ENCODE measurements around the gene MOAP1. TPM values are rescaled to one million over a fixed set of nuclear protein-coding genes. Genes with fewer than 3 reads are reported as not detected.

Gene MOAP1
- polyA plus RNA-seq, 1 of the 3 experiments (the other 2 are of a cell fraction), result 25.0 TPM

DNA sequence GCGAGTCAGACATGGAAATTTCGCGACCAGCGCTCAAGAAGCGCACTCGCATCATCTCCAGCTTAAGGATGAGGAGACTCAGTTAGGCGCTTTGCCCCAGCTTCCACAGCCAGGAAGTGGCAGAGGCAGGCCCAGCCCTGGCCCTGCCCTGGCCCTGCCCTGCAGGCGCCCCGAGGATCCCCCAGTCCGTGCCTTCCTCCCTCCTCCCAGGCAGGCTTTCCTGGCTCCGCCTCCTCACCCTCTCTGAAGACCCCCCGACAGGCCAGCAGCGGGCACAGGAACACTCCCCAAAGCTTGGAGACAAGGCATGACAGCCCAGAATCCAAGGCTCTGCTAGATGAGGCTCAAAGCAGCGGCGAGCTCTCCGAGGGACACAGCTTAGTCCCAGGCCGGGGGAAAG, 47.5 kb upstream of the MOAP1 start:
- Histone ChIP-seq H3K79me2 (ENCODE audit: insufficient read depth) (no peaks in the 10 kb centered on the region), H3K9ac (no peak overlapping the region), H3K4me1 (ENCODE audit: control insufficient read depth in 1 of 2, insufficient read depth in 2 of 2, low read depth in 1 of 2, low read length in 1 of 2) (peaks cover 0 to 12% of the 10 kb centered on the region in 2 experiments; a peak in 1 of 4 replicates), H3F3A (replicated peaks; ENCODE audit: insufficient read depth) (no peaks in the 10 kb centered on the region), H4K20me1 (ENCODE audit: insufficient read depth) (no peaks in the 10 kb centered on the region), H3K4me3 (ENCODE audit: low read depth in 2 of 2, low read length in 1 of 2) (peak overlapping the region; percentile 57 to 72; a peak in 2 of 4 replicates), H3K9me3 (no peaks in the 10 kb centered on the region), H3K4me2 (peak overlapping the region; percentile 90), H3K36me3 (replicated peaks in 1 of 2; ENCODE audit: control insufficient read depth in 1 of 2, insufficient read depth in 2 of 2, low read length in 1 of 2) (peaks cover 15 to 17% of the 10 kb centered on the region in 2 experiments), H3K27me3 (ENCODE audit: insufficient read depth) (no peaks in the 10 kb centered on the region), H2AFZ (ENCODE audit: low read depth) (no peak overlapping the region; the same call in 1 of the 2 replicates), H3K27ac (ENCODE audit: low read depth in 2 of 2, low read length in 1 of 2) (no peak overlapping the region), H3K9me2 (no peaks in the 10 kb centered on the region)
- WGBS (ENCODE audit: low lambda C conversion rate), result 91% methylated on average over 12 of the region's 17 CpGs
- CTCF ChIA-PET, result interaction anchor here (1.2 to 2.7 kb wide), 4 partner anchors 11 to 312 kb away, joined by 3 to 12 read pairs (median 8); no protein-coding TSS in a partner anchor
- POLR2A ChIA-PET, result interaction anchor here (1.6 kb wide), 1 partner anchor 305 kb away, joined by 4 read pairs; no protein-coding TSS in a partner anchor
- peak; percentile 24 for DNase-seq
- TF ChIP-seq, protein P1, sequence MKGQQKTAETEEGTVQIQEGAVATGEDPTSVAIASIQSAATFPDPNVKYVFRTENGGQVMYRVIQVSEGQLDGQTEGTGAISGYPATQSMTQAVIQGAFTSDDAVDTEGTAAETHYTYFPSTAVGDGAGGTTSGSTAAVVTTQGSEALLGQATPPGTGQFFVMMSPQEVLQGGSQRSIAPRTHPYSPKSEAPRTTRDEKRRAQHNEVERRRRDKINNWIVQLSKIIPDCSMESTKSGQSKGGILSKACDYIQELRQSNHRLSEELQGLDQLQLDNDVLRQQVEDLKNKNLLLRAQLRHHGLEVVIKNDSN (IDR thresholded peaks at IDR 0.05; ENCODE audit: borderline replicate concordance, low read depth), result no peak
- no peak for TF ChIP-seq REST (IDR thresholded peaks at IDR 0.05; ENCODE audit: low read depth, low read length)
- TF ChIP-seq SIN3A (IDR thresholded peaks at IDR 0.05; ENCODE audit: borderline replicate concordance, low read depth, low read length), result no peak
- no peak for TF ChIP-seq EZH2phosphoT487 (IDR thresholded peaks at IDR 0.05; ENCODE audit: borderline replicate concordance, low read depth)
- TF ChIP-seq YY1 (IDR thresholded peaks at IDR 0.05; ENCODE audit: low read depth), result no peak
- TF ChIP-seq TAF1 (IDR thresholded peaks at IDR 0.05; ENCODE audit: borderline replicate concordance, low read depth, low read length), result no peak
- TF ChIP-seq ELF1 (IDR thresholded peaks at IDR 0.05), result no peak
- TF ChIP-seq, protein P2, sequence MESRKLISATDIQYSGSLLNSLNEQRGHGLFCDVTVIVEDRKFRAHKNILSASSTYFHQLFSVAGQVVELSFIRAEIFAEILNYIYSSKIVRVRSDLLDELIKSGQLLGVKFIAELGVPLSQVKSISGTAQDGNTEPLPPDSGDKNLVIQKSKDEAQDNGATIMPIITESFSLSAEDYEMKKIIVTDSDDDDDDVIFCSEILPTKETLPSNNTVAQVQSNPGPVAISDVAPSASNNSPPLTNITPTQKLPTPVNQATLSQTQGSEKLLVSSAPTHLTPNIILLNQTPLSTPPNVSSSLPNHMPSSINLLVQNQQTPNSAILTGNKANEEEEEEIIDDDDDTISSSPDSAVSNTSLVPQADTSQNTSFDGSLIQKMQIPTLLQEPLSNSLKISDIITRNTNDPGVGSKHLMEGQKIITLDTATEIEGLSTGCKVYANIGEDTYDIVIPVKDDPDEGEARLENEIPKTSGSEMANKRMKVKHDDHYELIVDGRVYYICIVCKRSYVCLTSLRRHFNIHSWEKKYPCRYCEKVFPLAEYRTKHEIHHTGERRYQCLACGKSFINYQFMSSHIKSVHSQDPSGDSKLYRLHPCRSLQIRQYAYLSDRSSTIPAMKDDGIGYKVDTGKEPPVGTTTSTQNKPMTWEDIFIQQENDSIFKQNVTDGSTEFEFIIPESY (IDR thresholded peaks at IDR 0.05; ENCODE audit: borderline replicate concordance, low read depth), result no peak
- TF ChIP-seq TEAD4 (IDR thresholded peaks at IDR 0.05; ENCODE audit: borderline replicate concordance, insufficient read depth), result no peak
- no peak for TF ChIP-seq RXRA (IDR thresholded peaks at IDR 0.05; ENCODE audit: borderline replicate concordance, low read depth)
- no peak for TF ChIP-seq MEF2A (IDR thresholded peaks at IDR 0.05; ENCODE audit: borderline replicate concordance, low read depth)
- TF ChIP-seq GATA2 (CRISPR knock-in tag; IDR thresholded peaks at IDR 0.05), result no peak
- no peak for TF ChIP-seq FOXJ3 (CRISPR knock-in tag; IDR thresholded peaks at IDR 0.05)
- TF ChIP-seq, protein P3, sequence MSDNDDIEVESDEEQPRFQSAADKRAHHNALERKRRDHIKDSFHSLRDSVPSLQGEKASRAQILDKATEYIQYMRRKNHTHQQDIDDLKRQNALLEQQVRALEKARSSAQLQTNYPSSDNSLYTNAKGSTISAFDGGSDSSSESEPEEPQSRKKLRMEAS (IDR thresholded peaks at IDR 0.05; ENCODE audit: low read depth), result no peak

Measured in SK-N-SH (cell line).